Embryonic facial prominence (tissue), 1 donor: ENCODE results near the gene JARID2.

Source experiments
- DNase-seq: peaks from one replicate; pipeline ENCODE4 v3.0.0-alpha.2; 2016; ENCODE audit errors: extremely low spot score

JARID2 gene

GRCh38 chr6:15374119-15374518 lies 128.2 kb downstream of the JARID2 start:
- no peak for DNase-seq

- no peak for DNase-seq
Observed at GRCh38 chr6:15375018-15375417, 129.1 kb downstream of the JARID2 start.

GRCh38 chr6:15375638-15376290 lies 129.9 kb downstream of the JARID2 start:
- no peak for DNase-seq

GRCh38 chr6:15376900-15377487 lies 131.1 kb downstream of the JARID2 start:
- DNase-seq: no peak

GRCh38 chr6:15378272-15378671 lies 132.4 kb downstream of the JARID2 start:
- no peak for DNase-seq

- DNase-seq: no peak
Observed at GRCh38 chr6:15378866-15379265, 133.0 kb downstream of the JARID2 start.

- DNase-seq: no peak
Observed at GRCh38 chr6:15380351-15380750, 134.5 kb downstream of the JARID2 start.

GRCh38 chr6:15382089-15382488 lies 136.2 kb downstream of the JARID2 start:
- no peak for DNase-seq

- DNase-seq: no peak
Observed at GRCh38 chr6:15382712-15383111, 136.8 kb downstream of the JARID2 start.

- no peak for DNase-seq
Observed at GRCh38 chr6:15384901-15385300, 139.0 kb downstream of the JARID2 start.

- DNase-seq: no peak
Observed at GRCh38 chr6:15385521-15385920, 139.7 kb downstream of the JARID2 start.

GRCh38 chr6:15386110-15386755 lies 140.4 kb downstream of the JARID2 start:
- no peak for DNase-seq

- DNase-seq: no peak
Observed at GRCh38 chr6:15386756-15387112, 140.9 kb downstream of the JARID2 start.

GRCh38 chr6:15387118-15387517 lies 141.2 kb downstream of the JARID2 start:
- DNase-seq: no peak

- DNase-seq: no peak
Observed at GRCh38 chr6:15389084-15389764, 143.4 kb downstream of the JARID2 start.

GRCh38 chr6:15389765-15390723 lies 144.2 kb downstream of the JARID2 start:
- no peak for DNase-seq

GRCh38 chr6:15391500-15391899 lies 145.6 kb downstream of the JARID2 start:
- DNase-seq: no peak

GRCh38 chr6:15392182-15392581 lies 146.3 kb downstream of the JARID2 start:
- DNase-seq: no peak

- DNase-seq: no peak
Observed at GRCh38 chr6:15393605-15394004, 147.7 kb downstream of the JARID2 start.

- no peak for DNase-seq
Observed at GRCh38 chr6:15395087-15395486, 149.2 kb downstream of the JARID2 start.

GRCh38 chr6:15396808-15397207 lies 150.9 kb downstream of the JARID2 start:
- no peak for DNase-seq
